ENCODE results near the gene ECSIT.

The ECSIT gene

DNA sequence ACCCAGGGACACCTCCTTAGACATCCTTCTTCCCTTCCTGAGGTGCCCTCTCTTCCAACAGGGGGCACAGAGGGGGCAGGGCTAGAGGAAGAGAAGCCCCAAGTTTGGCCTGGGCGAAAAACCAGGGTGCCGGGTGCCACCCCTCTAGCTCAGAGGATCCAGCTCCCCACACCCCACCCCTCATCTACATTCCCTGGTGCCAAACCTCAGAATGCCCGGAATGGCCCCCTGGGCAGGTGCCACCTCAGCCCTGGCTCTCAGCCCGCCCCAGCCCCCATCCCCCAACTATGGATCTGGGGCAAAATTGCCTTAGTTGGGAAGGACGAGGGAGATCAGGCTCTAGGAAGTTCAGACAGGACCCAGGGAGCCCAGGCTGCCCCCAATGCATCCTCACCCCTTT is 11.7 kb upstream of the ECSIT start:
- TF ChIP-seq, protein P1, sequence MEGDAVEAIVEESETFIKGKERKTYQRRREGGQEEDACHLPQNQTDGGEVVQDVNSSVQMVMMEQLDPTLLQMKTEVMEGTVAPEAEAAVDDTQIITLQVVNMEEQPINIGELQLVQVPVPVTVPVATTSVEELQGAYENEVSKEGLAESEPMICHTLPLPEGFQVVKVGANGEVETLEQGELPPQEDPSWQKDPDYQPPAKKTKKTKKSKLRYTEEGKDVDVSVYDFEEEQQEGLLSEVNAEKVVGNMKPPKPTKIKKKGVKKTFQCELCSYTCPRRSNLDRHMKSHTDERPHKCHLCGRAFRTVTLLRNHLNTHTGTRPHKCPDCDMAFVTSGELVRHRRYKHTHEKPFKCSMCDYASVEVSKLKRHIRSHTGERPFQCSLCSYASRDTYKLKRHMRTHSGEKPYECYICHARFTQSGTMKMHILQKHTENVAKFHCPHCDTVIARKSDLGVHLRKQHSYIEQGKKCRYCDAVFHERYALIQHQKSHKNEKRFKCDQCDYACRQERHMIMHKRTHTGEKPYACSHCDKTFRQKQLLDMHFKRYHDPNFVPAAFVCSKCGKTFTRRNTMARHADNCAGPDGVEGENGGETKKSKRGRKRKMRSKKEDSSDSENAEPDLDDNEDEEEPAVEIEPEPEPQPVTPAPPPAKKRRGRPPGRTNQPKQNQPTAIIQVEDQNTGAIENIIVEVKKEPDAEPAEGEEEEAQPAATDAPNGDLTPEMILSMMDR (IDR thresholded peaks at IDR 0.05; ENCODE audit: insufficient read depth, low read length), result no peak
- TF ChIP-seq POLR2AphosphoS5 (IDR thresholded peaks at IDR 0.05; ENCODE audit: low read depth) (no peak), SPI1 (IDR thresholded peaks at IDR 0.05; ENCODE audit: borderline replicate concordance, low read depth) (no peak), GABPA (IDR thresholded peaks at IDR 0.05; ENCODE audit: low read depth) (no peak)
- TF ChIP-seq, protein P2, sequence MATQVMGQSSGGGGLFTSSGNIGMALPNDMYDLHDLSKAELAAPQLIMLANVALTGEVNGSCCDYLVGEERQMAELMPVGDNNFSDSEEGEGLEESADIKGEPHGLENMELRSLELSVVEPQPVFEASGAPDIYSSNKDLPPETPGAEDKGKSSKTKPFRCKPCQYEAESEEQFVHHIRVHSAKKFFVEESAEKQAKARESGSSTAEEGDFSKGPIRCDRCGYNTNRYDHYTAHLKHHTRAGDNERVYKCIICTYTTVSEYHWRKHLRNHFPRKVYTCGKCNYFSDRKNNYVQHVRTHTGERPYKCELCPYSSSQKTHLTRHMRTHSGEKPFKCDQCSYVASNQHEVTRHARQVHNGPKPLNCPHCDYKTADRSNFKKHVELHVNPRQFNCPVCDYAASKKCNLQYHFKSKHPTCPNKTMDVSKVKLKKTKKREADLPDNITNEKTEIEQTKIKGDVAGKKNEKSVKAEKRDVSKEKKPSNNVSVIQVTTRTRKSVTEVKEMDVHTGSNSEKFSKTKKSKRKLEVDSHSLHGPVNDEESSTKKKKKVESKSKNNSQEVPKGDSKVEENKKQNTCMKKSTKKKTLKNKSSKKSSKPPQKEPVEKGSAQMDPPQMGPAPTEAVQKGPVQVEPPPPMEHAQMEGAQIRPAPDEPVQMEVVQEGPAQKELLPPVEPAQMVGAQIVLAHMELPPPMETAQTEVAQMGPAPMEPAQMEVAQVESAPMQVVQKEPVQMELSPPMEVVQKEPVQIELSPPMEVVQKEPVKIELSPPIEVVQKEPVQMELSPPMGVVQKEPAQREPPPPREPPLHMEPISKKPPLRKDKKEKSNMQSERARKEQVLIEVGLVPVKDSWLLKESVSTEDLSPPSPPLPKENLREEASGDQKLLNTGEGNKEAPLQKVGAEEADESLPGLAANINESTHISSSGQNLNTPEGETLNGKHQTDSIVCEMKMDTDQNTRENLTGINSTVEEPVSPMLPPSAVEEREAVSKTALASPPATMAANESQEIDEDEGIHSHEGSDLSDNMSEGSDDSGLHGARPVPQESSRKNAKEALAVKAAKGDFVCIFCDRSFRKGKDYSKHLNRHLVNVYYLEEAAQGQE (IDR thresholded peaks at IDR 0.05; ENCODE audit: insufficient replicate concordance, low read depth), result no peak
- DNase-seq (ENCODE audit: low read depth in 1 of 2, low spot score in 1 of 2), result no peak
- H3K4me3 ChIP-seq (replicated peaks; ENCODE audit: insufficient read depth, low read length), result no peak overlapping the region
- peaks cover 9% of the 10 kb centered on the region for H3K27me3 ChIP-seq (ENCODE audit: insufficient read depth, poor library complexity, severe bottlenecking)
- H3K27ac ChIP-seq (replicated peaks), result no peak overlapping the region

DNA sequence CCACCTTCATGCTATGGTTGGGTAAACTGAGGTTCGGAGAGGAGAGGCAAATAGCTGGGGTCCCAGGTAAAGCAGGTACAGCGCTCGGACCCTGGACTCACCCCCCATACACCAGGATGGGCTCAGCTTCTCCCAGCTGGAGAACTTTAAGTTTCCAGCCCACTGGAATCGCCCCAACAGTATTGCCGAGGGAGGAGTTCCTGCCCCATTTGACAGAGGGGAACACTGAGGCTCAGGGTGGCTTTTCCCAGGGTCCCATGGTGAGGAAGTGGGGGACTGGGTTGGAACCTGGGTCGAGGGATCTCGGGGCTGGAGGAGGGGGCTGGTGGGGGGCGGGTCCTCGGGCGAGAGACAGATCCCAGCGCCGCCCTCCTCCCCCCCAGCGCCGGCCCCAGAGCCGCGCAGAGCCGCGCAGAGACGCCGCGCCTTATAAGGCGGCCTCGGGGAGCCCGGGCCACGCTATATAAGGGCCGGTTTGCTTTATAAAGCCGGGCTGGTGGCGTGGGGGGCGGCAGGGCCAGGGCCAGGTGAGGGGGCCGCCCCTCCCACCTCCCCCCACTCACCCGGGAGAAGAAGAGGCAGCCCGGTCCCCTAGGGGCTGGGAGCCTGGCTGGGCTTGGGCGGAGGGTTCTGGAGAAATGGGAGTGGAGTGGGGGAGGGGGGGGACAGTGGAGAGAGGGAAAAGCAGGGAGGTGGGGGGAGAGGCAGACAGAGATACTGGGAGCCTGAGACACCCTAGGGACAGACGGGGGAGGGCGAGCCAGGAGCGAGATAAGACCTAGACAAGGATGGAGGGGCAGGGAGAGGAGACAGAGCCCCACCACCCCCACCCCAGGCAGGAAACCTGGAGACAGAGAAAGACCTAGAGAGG is 10.8 kb upstream of the ECSIT start:
- no peak overlapping the region for H3K27ac ChIP-seq (replicated peaks)
- H3K4me3 ChIP-seq (replicated peaks; ENCODE audit: insufficient read depth, low read length), result no peak overlapping the region
- H3K27me3 ChIP-seq (ENCODE audit: insufficient read depth, poor library complexity, severe bottlenecking), result peaks cover 9% of the 10 kb centered on the region
- no peak for DNase-seq (ENCODE audit: low read depth in 1 of 2, low spot score in 1 of 2)
- TF ChIP-seq, protein P2 (IDR thresholded peaks at IDR 0.05; ENCODE audit: insufficient replicate concordance, low read depth), result no peak
- TF ChIP-seq, protein P1 (IDR thresholded peaks at IDR 0.05; ENCODE audit: insufficient read depth, low read length), result no peak
- TF ChIP-seq GABPA (IDR thresholded peaks at IDR 0.05; ENCODE audit: low read depth) (no peak), POLR2AphosphoS5 (IDR thresholded peaks at IDR 0.05; ENCODE audit: low read depth) (no peak), SPI1 (IDR thresholded peaks at IDR 0.05; ENCODE audit: borderline replicate concordance, low read depth) (no peak)

DNA sequence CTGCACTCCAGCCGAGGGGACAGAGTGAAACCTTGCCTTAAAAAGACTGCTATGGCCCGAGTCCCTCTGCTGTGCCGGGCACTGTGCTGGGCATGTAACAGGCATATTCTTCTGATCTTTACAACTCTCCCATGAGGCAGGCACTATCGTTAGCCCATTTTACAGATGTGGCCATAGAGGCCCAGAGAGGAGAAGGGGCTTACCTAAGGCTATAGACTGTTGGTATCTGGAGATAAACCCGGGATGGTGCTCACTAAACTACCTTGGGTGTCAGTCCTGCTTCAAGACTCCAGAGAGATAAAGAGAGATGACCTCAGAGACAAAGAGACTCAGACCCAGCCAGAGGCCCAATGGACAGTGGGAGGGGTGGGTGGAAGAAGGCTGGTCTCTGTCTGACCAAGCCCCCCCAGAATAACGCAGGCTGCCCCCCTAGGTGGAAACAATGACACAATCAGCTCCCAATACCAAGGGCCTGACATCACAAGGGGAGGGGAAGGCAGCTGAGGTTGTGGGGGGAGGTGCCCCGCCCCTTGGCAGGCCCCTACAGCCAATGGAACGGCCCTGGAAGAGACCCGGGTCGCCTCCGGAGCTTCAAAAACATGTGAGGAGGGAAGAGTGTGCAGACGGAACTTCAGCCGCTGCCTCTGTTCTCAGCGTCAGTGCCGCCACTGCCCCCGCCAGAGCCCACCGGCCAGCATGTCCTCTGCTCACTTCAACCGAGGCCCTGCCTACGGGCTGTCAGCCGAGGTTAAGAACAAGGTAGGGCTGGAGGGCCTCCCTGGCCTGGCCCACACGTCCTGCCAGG is 9.5 kb upstream of the ECSIT start, which contains the start of gene CNN1:
Gene CNN1, plus strand, starts transcription at position 620 of the 805 bp plus-strand sequence. Its CDS starts 77 bp downstream, at position 697.
- Histone ChIP-seq H3K27ac (replicated peaks) (no peak within 1 kb of the TSS), H3K27me3 (ENCODE audit: insufficient read depth, poor library complexity, severe bottlenecking) (peaks cover 9% of the 10 kb centered on the region), H3K4me3 (replicated peaks; ENCODE audit: insufficient read depth, low read length) (no peak within 1 kb of the TSS)
- DNase-seq (ENCODE audit: low read depth in 1 of 2, low spot score in 1 of 2), result no peak
- TF ChIP-seq, protein P1 (IDR thresholded peaks at IDR 0.05; ENCODE audit: insufficient read depth, low read length), result no peak
